ENCODE data around the gene SPARC.

DNA sequence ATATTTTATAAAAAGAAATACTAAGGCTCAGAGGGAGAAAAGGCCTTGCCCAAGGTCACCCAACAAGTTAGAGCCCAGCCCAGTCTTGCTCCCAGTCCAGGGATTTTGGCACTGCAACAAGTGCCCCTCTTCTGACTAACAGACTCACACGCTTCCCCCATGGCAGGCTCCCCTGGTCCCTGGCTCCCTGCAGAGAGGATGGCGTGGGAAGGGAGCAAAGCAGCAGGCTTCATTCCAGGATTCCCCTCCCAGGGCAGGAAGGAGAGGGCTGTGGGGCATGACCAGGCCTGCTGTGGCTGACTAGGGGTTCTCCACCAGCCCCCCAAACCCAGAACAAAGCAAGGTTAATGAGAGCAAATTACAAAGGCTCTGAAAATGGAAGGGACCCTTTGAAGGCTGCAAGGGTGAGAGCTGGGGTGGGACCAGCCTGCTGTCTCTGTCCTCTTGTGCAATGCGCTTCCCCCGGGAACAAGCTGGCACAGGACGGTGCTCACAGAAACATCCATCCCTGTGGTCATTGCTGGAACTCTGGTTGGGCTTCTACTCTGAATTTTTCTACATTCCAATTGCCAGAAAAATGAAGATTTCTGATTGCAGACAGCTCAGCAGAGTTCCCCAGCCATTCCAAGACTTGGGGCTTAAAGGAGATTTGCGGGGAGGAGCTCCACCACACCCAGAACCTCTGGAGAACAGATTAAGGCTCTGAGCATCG is 58.4 kb downstream of the SPARC start:
- TF ChIP-seq CTCF (IDR thresholded peaks at IDR 0.05) (no peak), ZFX (IDR thresholded peaks at IDR 0.05; ENCODE audit: borderline replicate concordance) (no peak)
